GM19395 (cell line): ENCODE results near the gene NLRP2B.
"Not testable (repeated sequence)": the region's sequence is repeated elsewhere in the genome, so short reads cannot be mapped to it uniquely, and the experiment has no call there.

ENCODE experiments used
- ATAC-seq: cut with Tn5 transposase; IDR thresholded peaks from one replicate; pipeline ENCODE4 v1.9.1; 2021; ENCODE audit warnings: mild to moderate bottlenecking, moderate library complexity; ENCODE audit not compliant: unreplicated experiment

Gene NLRP2B

DNA sequence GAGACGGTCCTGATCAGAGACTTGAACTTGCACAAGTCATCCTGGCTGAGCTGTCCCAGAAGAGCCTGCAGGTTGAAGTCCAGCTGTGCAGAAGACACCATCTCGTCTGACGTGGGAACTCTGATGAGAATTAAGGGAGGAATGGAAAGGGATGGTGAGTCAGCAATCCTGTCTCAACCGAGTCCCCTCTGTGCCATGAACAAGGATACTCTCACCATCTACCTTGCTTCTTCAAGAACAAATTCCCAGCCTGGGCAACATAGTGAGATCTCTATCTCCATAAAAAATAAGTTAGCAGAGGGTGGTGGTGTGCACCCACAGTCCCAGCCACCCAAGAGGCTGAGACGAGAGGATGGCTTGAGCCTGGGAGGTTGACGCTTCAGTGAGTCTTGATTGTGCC, at the start of gene NLRP2B:
Gene NLRP2B, minus strand, starts transcription at position 101 of the 400 bp plus-strand sequence.
- ATAC-seq: no peak

DNA sequence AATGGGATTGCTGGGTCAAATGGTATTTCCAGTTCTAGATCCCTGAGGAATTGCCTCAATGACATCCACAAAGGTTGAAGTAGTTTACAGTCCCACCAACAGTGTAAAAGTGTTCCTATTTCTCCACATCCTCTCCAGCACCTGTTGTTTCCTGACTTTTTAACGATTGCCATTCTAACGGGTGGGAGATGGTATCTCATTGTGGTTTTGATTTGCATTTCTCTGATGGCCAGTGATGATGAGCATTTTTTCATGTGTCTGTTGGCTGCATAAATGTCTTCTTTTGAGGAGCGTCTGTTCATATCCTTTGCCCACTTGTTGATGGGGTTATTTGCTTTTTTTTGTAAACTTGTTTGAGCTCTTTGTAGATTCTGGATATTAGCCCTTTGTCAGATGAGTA, 45.9 kb upstream of the NLRP2B start:
- not testable (repeated sequence) for ATAC-seq

GRCh38 chrX:57681341-57681740, 1.3 kb upstream of the NLRP2B start:
- no peak for ATAC-seq

DNA sequence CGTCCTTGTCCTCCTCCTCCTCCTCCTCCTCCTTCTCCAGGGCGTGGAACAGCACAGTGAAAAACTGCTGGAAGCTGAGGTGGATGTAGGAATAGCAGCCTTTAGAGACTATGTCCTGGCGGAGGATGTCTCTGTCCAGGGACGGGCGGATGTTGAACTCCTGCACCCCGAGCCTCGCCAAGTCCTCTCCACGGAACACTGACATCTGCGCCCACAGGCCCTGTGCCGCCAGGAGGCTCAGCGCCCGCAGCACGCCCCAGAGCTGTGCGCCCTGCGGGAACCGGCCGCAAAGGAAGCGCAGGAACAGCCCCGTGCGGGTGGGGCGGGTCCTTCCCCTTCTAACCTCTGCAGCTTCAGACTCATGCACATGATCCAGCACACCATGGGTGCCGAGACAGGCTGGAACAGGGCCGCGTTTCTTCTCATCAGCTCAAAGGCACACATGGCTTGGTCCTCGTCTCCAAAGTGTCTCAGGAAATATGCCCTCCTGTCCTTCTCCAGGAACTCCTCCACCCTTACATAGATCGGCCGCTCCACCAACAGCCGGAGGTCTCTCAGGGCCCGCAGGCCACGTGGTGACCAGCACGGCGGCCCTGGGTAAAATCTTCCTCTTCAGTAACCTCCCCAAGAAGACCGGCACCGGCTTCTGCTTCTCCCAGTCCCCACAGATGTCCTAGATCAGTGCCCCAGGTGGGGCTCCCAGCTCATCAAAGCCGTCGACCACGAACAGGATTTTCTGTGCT, 1.2 kb downstream of the NLRP2B start:
- no peak for ATAC-seq

GRCh38 chrX:57677132-57677858, 2.8 kb downstream of the NLRP2B start:
- no peak for ATAC-seq

GRCh38 chrX:57675320-57675719, 4.7 kb downstream of the NLRP2B start:
- no peak for ATAC-seq

- ATAC-seq: no peak
Observed at GRCh38 chrX:57674861-57675260, 5.2 kb downstream of the NLRP2B start.

DNA sequence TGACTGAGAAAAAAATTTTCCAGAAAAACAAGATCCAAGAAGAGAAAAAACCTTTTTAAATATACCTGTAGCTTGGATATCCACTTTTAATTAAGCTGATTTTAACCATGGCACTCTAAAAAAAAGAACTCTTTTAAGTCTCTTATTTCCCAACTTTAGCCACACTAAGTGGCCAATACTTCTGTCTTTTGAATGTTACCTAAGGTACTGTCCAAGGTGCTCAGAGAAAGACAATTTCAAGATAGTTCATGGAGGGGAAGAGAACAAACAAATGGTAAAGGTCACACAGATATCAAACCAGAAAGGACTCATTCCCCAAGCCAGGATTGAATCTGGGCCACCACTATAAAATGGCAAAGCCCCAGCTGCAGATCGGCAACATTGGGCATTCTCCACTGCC, 10.1 kb downstream of the NLRP2B start:
- ATAC-seq: no peak

- no peak for ATAC-seq
Observed at GRCh38 chrX:57667010-57667409, 13.1 kb downstream of the NLRP2B start.

DNA sequence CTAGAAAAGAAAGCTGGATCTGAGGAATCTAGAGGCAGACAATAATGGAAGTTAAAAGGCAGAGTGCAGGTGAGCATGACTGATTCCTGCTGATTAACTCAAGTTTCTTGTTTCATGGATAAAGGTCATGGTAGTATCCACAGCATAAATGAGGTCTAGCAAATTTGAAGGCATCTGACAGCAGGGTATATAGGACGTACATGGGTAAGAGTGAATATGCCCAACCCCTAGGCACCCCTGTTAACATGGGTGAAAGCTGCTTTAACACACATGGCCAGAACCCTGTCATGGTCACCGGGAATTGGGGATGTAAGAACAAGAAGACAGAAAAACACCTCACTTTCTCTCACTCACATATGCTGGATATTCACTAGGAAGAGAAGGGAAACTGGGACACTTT, 25.0 kb downstream of the NLRP2B start:
- ATAC-seq: no peak

DNA sequence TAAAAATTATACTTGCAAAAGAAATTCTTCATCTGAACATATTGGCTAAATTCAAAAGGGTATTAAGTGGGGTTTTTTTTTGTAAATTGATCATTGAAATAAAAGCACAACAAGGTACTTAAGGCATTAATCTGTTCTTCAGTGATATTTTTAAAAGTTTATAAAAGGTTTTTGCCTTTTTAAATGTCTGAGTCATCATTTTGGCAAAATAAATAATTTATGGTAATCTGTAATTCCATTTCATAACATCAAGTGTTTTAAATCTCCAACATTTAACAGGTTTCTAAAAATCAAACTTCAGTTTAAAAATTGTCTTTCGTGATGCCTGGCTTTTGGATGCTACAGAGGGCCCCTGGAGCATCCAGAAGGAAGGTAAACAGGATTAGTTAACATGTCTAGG, 27.4 kb downstream of the NLRP2B start:
- ATAC-seq: no peak

GRCh38 chrX:57651169-57651919, 28.7 kb downstream of the NLRP2B start:
- no peak for ATAC-seq

DNA sequence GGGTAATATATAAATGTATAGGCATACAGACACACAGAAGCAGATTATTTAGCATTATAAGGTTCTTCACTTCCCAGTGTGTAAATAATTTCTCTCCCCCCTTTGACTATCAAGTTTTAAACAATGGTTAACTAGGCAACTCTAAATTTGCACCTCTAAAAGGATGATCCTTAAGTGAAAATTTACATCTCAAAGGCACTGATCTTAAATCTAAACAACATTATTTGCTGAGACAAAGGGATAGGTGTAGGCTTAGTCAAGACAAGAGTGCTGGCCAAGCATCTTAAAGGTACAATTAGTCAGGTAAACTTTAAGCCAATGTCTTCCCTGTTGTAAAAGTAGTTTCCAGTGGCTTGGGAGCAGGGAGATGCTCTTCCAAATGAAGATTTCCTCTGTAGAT, 33.0 kb downstream of the NLRP2B start:
- ATAC-seq: no peak

DNA sequence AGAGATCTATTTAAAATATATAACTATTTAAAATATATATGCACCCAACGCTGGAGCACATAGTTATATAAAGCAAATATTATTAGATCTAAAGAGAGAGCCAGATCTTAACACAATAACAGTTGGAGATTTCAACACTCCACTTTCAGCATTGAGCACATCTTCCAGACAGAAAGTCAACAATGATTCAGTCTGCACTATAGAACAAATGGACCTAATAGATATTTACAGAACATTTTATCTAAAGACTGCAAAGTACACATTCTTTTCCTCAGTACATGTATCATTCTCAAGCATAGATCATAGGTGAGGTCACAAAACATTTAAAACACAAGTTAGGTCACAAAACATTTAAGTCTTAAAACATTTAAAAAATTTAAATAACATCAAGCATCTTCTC, 36.4 kb downstream of the NLRP2B start:
- ATAC-seq: no peak

DNA sequence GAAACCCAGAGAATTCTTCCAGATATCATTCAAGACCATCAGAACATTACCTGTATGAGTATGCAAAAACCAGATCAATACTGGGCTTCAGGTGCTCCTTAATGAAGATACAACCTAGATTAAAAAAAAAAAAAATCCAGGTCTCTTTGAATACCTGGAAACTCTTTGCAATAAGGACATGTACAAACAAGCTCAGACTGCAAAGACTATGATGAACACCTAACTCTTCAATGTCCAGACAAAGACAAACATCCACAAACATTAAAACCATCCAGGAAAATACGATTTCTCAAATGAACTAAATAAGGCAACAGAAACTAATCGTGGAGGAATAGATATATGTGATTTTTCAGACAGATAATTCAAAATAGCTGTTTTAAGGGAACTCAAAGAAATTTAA, 38.7 kb downstream of the NLRP2B start:
- no peak for ATAC-seq

- no peak for ATAC-seq
Observed at GRCh38 chrX:57640674-57641016, 39.4 kb downstream of the NLRP2B start.

DNA sequence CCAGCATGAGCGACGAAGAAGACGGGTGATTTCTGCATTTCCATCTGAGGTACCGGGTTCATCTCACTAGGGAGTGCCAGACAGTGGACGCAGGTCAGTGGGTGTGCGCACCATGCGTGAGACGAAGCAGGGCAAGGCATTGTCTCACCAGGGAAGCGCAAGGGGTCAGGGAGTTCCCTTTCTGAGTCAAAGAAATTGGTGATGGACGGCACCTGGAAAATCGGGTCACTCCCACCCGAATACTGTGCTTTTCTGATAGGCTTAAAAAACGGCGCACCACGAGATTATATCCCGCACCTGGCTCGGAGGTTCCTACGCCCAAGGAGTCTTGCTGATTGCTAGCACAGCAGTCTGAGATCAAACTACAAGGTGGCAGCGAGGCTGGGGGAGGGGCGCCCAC, 50.6 kb downstream of the NLRP2B start:
- ATAC-seq: not testable (repeated sequence)
